Hair follicle dermal papilla cell (primary cell): Measurements from ENCODE around the gene ZNF511. TPM values are rescaled to one million over a fixed set of nuclear protein-coding genes. Genes with fewer than 3 reads are reported as not detected.

Source experiments
- small RNA-seq: library from RNA; depleted of rRNA; stranded (forward); fragments of <200 nt; gene quantifications from one replicate; pipeline ENCODE3, GENCODE V24; 2012
- total RNA-seq: library from RNA; depleted of rRNA; stranded (reverse); fragments of >200 nt; gene quantifications from 2 replicates; pipeline ENCODE4 v1.2.3, GENCODE V29; 2012

The ZNF511 gene, protein sequence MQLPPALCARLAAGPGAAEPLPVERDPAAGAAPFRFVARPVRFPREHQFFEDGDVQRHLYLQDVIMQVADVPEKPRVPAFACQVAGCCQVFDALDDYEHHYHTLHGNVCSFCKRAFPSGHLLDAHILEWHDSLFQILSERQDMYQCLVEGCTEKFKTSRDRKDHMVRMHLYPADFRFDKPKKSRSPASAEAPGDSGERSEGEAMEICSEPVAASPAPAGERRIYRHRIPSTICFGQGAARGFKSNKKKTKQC
- 21.7 and 23.2 TPM in 2 replicates for total RNA-seq

DNA sequence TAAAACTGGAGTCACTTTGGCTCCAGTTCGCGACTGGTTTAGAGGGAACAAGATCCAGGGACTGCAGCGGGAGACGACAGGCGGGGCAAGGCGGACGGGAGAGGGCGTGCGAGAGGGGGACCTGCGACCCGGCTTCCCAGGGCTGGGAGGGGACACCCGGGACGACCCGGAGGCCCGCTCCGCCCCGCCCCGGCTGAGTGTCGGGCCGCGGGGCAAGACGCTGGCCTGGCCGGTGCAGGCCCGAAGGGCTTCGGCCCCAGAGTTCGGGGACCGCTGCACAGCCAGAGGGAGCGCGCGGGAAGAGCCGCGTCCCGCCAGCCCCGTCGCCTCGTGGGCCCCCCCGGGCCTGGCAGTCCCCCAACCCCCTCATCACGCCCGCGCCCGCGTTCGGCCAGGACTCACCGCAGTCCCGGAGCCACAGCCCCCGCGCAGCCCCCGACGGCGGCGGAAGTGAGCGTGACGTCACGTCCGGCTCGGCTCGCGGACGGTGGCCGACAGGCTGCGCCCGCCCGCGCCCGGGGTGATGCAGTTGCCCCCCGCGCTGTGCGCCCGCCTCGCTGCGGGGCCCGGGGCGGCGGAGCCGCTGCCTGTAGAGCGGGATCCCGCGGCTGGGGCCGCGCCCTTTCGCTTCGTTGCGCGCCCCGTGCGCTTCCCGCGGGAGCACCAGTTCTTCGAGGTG is at the start of gene ZNF511, which contains the start of gene TUBGCP2:
TSS of gene ZNF511 (plus strand) at position 494 of the 679 bp plus-strand sequence. CDS start at position 524, 30 bp downstream.
TSS of gene TUBGCP2 (minus strand) at position 452 of the 679 bp plus-strand sequence. CDS start 5,931 bp downstream, outside the sequence.

DNA sequence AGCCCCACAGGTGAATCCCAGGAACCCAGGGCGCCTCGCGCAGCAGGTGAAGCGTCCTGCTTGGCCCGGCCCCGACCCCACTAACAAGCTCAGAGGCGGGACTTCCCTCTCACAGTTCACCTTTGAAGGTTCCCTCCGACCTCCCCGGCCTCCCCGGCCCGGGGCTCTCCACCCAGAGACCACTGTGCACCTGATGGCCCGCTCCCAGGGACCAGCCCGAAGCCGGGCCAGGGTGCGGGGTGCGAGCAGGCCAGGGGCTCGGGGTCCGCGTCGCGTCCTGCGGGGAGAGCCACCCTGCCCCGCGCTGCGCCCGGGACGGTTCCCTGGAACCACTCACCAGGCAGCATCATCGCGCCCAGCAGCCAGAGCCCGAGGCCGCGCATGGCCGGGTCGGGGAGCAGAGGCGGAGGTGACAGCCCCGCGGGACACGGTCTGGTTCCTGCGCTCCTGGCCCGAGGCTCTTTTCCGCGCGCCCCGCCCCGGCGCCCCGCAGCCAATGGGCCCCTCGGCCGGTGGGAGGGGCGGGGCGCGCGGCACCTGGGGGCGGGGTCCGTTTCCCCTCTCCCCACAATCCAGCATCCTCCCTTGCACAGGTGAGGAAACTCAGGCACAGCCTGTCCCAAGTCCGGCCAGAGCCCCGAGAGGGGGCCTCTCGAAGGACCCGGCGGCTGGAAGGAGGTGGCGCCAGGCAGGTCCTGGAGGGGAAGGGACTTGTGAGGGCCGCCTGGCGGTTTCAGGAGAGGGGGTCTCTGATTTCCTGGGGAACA is 32.1 kb upstream of the ZNF511 start, which contains the start of gene ADAM8:
TSS of gene ADAM8 (minus strand) at position 434 of the 767 bp plus-strand sequence. CDS start at position 383, 51 bp downstream.

DNA sequence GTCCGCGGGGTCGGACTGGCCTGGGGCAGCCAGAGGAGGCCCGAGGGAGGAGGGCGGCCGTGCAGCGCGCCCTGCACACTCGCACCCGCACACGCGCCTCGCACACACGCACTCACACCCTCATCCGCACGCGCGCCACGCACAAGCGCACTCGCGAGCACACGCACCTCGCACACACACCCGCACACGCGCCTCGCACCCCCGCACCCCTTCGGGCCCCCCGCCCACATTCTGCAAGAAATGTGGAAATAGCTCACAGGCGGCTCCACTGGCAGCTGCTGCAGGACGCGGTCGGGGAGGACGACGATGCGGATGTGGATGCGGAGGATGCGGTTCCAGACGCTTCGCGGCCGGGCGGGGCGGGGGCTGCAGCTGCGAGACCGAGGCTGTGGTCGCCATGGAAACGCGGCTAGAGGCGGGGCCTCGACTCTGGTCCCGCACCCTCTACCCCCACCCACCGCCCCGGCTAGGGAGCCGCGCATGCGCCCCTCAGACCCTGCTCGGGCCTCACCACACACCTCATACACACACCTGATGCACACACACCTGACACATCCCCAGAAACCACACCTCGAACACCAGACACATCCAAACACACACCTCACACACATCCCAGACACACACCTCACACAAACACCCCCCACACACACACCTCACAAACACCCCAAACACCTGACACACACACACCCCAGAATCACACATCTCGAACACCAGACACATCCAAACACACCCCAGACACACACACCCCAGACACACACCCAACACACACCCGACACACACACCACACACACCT is 28.1 kb downstream of the ZNF511 start, which contains the start of gene CALY:
TSS of gene CALY (minus strand) at position 320 of the 793 bp plus-strand sequence. CDS start 7,907 bp downstream, outside the sequence.

DNA sequence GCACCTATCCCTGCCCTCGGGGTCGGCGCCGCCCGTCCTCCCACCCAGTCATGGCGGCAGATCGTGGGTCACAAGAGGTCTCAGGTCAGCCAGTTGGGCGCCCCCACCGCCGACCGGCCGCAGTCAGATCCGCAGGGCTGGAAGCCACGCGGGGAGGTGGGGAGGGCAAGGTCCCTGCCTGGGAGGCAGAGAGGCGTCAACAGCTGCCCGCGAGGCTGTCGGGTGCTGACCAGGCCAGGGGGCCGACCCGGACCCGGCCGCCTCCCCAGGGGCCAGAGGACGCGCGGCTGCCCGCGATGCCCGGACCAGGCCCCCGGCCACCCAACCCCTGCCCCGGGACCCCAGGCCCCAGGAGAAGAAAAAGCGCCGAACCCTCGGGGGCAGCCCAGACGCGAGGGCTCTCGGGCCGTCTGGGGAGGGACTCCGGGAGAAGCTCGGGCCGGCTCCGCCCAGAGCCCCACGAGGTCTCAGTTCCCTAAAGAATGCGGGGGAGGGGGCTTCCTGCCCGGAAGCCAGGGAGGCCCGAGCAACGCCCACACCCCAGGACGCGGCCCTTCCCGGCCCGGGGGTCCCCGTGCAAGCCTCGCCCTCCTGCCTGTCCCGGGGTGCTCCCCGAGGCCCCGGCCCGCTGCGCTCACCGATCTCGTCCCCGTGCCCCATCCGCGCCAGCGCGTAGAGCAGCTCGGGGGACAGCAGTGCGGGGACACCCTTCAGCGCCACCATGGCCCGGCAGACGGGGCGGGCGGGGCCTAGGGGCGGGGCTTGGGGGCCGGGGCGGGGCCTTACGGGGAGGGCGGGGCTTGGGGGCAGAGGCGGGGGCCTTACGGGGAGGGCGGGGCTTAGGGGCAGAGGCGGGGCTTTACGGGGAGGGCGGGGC is 48.8 kb downstream of the ZNF511 start, which contains the start of gene FUOM:
TSS of gene FUOM (minus strand) at position 735 of the 877 bp plus-strand sequence. CDS start at position 723, 12 bp downstream.

Small RNA genes lying within 50 kb of the gene (small RNA-seq; reads per million reads assigned to genes)
- gene BANF1P2, result not detected

Other genes with a start within 250 kb of the ZNF511 start
- not detected in 2 replicates for gene ADGRA1, start 221.0 kb upstream of the ZNF511 start, total RNA-seq
- gene KNDC1, start 148.7 kb upstream of the ZNF511 start, total RNA-seq, result 0.49 and 0.73 TPM in 2 replicates
- not detected in 2 replicates for gene UTF1, start 78.7 kb upstream of the ZNF511 start, total RNA-seq
- not detected in 2 replicates for gene VENTX, start 71.1 kb upstream of the ZNF511 start, total RNA-seq
- 1.7 and 3.4 TPM in 2 replicates for gene ADAM8, start 32.0 kb upstream of the ZNF511 start, total RNA-seq
- 73.3 and 76.1 TPM in 2 replicates for gene TUBGCP2, start within 50 bp of the ZNF511 start, total RNA-seq
- gene CALY, start 28.0 kb downstream of the ZNF511 start, total RNA-seq, result not detected in 2 replicates
- not detected in 2 replicates for gene PRAP1, start 38.5 kb downstream of the ZNF511 start, total RNA-seq
- gene FUOM, start 49.1 kb downstream of the ZNF511 start, total RNA-seq, result 21.1 and 28.4 TPM in 2 replicates
- 40.7 and 47.6 TPM in 2 replicates for gene ECHS1, start 64.4 kb downstream of the ZNF511 start, total RNA-seq
- gene PAOX, start 70.3 kb downstream of the ZNF511 start, total RNA-seq, result 8.3 and 10.1 TPM in 2 replicates
- gene MTG1, start 85.2 kb downstream of the ZNF511 start, total RNA-seq, result 25.1 and 26.8 TPM in 2 replicates
- 0.16 and 0.49 TPM in 2 replicates for gene SPRN, start 115.7 kb downstream of the ZNF511 start, total RNA-seq
- gene SCART1, start 145.0 kb downstream of the ZNF511 start, total RNA-seq, result 4.3 and 5.2 TPM in 2 replicates
- 1.3 and 1.5 TPM in 2 replicates for gene CYP2E1, start 218.4 kb downstream of the ZNF511 start, total RNA-seq